ENCODE results near the gene ACAD9.

The ACAD9 gene

GRCh38 chr3:128929364-128929763 lies 49.9 kb downstream of the ACAD9 start:
- Histone ChIP-seq H3K4me2 (ENCODE audit: low read length) (no peak overlapping the region), H2BK5ac (ENCODE audit: low read length) (no peak overlapping the region), H3K4ac (ENCODE audit: low read depth, low read length) (no peak overlapping the region), H3K18ac (ENCODE audit: low read length) (no peak overlapping the region), H3K27me3 (ENCODE audit: insufficient read depth, low read length, poor library complexity) (no peaks in the 10 kb centered on the region), H3K4me1 (ENCODE audit: control insufficient read depth, low read depth, low read length) (no peaks in the 10 kb centered on the region), H3K36me3 (ENCODE audit: control insufficient read depth, insufficient read depth, low read length) (no peaks in the 10 kb centered on the region), H3K27ac (ENCODE audit: low read depth, low read length) (no peak overlapping the region), H2BK15ac (replicated peaks; ENCODE audit: low read depth) (no peak overlapping the region), H3K9ac (ENCODE audit: low read length) (no peak overlapping the region), H4K5ac (ENCODE audit: low read length) (no peak overlapping the region), H3K56ac (ENCODE audit: low read length) (no peak overlapping the region), H3K79me1 (ENCODE audit: low read length) (no peaks in the 10 kb centered on the region), H4K8ac (ENCODE audit: low read depth, low read length) (no peak overlapping the region), H3K23ac (ENCODE audit: low read length) (no peak overlapping the region), H2BK120ac (ENCODE audit: low read depth, low read length) (no peak overlapping the region), H2AK5ac (ENCODE audit: low read length) (no peak overlapping the region), H3K79me2 (ENCODE audit: control insufficient read depth, insufficient read depth, low read length) (no peaks in the 10 kb centered on the region), H3K4me3 (ENCODE audit: low read length) (no peak overlapping the region)
- no peak for DNase-seq
- no CpG with 5 or more reads among the region's 3 CpGs for WGBS (ENCODE audit: extremely low coverage, insufficient coverage, low lambda C conversion rate)

- H3K56ac ChIP-seq (ENCODE audit: low read length): no peak overlapping the region
- no peak overlapping the region for H3K9ac ChIP-seq (ENCODE audit: low read length)
- no peak overlapping the region for H3K23ac ChIP-seq (ENCODE audit: low read length)
- DNase-seq: no peak
- no peak overlapping the region for H3K18ac ChIP-seq (ENCODE audit: low read length)
- no peak overlapping the region for H3K27ac ChIP-seq (ENCODE audit: low read depth, low read length)
- H2BK5ac ChIP-seq (ENCODE audit: low read length): no peak overlapping the region
- H3K4me1 ChIP-seq (ENCODE audit: control insufficient read depth, low read depth, low read length): no peaks in the 10 kb centered on the region
- no peak overlapping the region for H2AK5ac ChIP-seq (ENCODE audit: low read length)
- no peak overlapping the region for H2BK120ac ChIP-seq (ENCODE audit: low read depth, low read length)
- no peak overlapping the region for H3K4me2 ChIP-seq (ENCODE audit: low read length)
- H4K5ac ChIP-seq (ENCODE audit: low read length): no peak overlapping the region
- H3K79me2 ChIP-seq (ENCODE audit: control insufficient read depth, insufficient read depth, low read length): no peaks in the 10 kb centered on the region
- no peaks in the 10 kb centered on the region for H3K79me1 ChIP-seq (ENCODE audit: low read length)
- no peak overlapping the region for H3K4ac ChIP-seq (ENCODE audit: low read depth, low read length)
- no peak overlapping the region for H3K4me3 ChIP-seq (ENCODE audit: low read length)
- no peaks in the 10 kb centered on the region for H3K27me3 ChIP-seq (ENCODE audit: insufficient read depth, low read length, poor library complexity)
- no peak overlapping the region for H4K8ac ChIP-seq (ENCODE audit: low read depth, low read length)
- no peak overlapping the region for H2BK15ac ChIP-seq (replicated peaks; ENCODE audit: low read depth)
- no CpG with 5 or more reads among the region's 10 CpGs for WGBS (ENCODE audit: extremely low coverage, insufficient coverage, low lambda C conversion rate)
- H3K36me3 ChIP-seq (ENCODE audit: control insufficient read depth, insufficient read depth, low read length): no peaks in the 10 kb centered on the region
Measured at GRCh38 chr3:128931046-128931445, 51.6 kb downstream of the ACAD9 start.

GRCh38 chr3:128932516-128933212 lies 53.2 kb downstream of the ACAD9 start:
- Histone ChIP-seq H2BK15ac (replicated peaks; ENCODE audit: low read depth) (no peak overlapping the region), H3K56ac (ENCODE audit: low read length) (no peak overlapping the region), H2BK120ac (ENCODE audit: low read depth, low read length) (no peak overlapping the region), H4K8ac (ENCODE audit: low read depth, low read length) (no peak overlapping the region), H3K4me1 (ENCODE audit: control insufficient read depth, low read depth, low read length) (no peaks in the 10 kb centered on the region), H3K9ac (ENCODE audit: low read length) (no peak overlapping the region), H3K4me3 (ENCODE audit: low read length) (no peak overlapping the region), H2AK5ac (ENCODE audit: low read length) (no peak overlapping the region), H3K27me3 (ENCODE audit: insufficient read depth, low read length, poor library complexity) (no peaks in the 10 kb centered on the region), H3K18ac (ENCODE audit: low read length) (no peak overlapping the region), H3K36me3 (ENCODE audit: control insufficient read depth, insufficient read depth, low read length) (no peaks in the 10 kb centered on the region), H3K79me1 (ENCODE audit: low read length) (no peaks in the 10 kb centered on the region), H2BK5ac (ENCODE audit: low read length) (no peak overlapping the region), H3K79me2 (ENCODE audit: control insufficient read depth, insufficient read depth, low read length) (no peaks in the 10 kb centered on the region), H3K4me2 (ENCODE audit: low read length) (no peak overlapping the region), H3K4ac (ENCODE audit: low read depth, low read length) (no peak overlapping the region), H3K27ac (ENCODE audit: low read depth, low read length) (no peak overlapping the region), H3K23ac (ENCODE audit: low read length) (no peak overlapping the region), H4K5ac (ENCODE audit: low read length) (no peak overlapping the region)
- WGBS (ENCODE audit: extremely low coverage, insufficient coverage, low lambda C conversion rate): no CpG with 5 or more reads among the region's 12 CpGs
- DNase-seq: no peak

GRCh38 chr3:128933213-128933921 lies 53.9 kb downstream of the ACAD9 start:
- Histone ChIP-seq H3K27me3 (ENCODE audit: insufficient read depth, low read length, poor library complexity) (no peaks in the 10 kb centered on the region), H2BK120ac (ENCODE audit: low read depth, low read length) (no peak overlapping the region), H3K18ac (ENCODE audit: low read length) (no peak overlapping the region), H3K4me2 (ENCODE audit: low read length) (no peak overlapping the region), H3K27ac (ENCODE audit: low read depth, low read length) (no peak overlapping the region), H3K4me3 (ENCODE audit: low read length) (no peak overlapping the region), H2BK5ac (ENCODE audit: low read length) (no peak overlapping the region), H2AK5ac (ENCODE audit: low read length) (no peak overlapping the region), H3K36me3 (ENCODE audit: control insufficient read depth, insufficient read depth, low read length) (no peaks in the 10 kb centered on the region), H3K23ac (ENCODE audit: low read length) (no peak overlapping the region), H3K56ac (ENCODE audit: low read length) (no peak overlapping the region), H3K79me1 (ENCODE audit: low read length) (no peaks in the 10 kb centered on the region), H4K8ac (ENCODE audit: low read depth, low read length) (no peak overlapping the region), H3K4me1 (ENCODE audit: control insufficient read depth, low read depth, low read length) (no peaks in the 10 kb centered on the region), H2BK15ac (replicated peaks; ENCODE audit: low read depth) (no peak overlapping the region), H3K9ac (ENCODE audit: low read length) (no peak overlapping the region), H3K4ac (ENCODE audit: low read depth, low read length) (no peak overlapping the region), H4K5ac (ENCODE audit: low read length) (no peak overlapping the region), H3K79me2 (ENCODE audit: control insufficient read depth, insufficient read depth, low read length) (no peaks in the 10 kb centered on the region)
- no CpG with 5 or more reads among the region's 9 CpGs for WGBS (ENCODE audit: extremely low coverage, insufficient coverage, low lambda C conversion rate)
- DNase-seq: no peak

GRCh38 chr3:128933922-128934253 lies 54.5 kb downstream of the ACAD9 start:
- H3K4me2 ChIP-seq (ENCODE audit: low read length): no peak overlapping the region
- H4K8ac ChIP-seq (ENCODE audit: low read depth, low read length): no peak overlapping the region
- no peak overlapping the region for H3K27ac ChIP-seq (ENCODE audit: low read depth, low read length)
- H2BK120ac ChIP-seq (ENCODE audit: low read depth, low read length): no peak overlapping the region
- no peak overlapping the region for H2BK15ac ChIP-seq (replicated peaks; ENCODE audit: low read depth)
- DNase-seq: no peak
- H3K27me3 ChIP-seq (ENCODE audit: insufficient read depth, low read length, poor library complexity): no peaks in the 10 kb centered on the region
- H3K56ac ChIP-seq (ENCODE audit: low read length): no peak overlapping the region
- H3K79me2 ChIP-seq (ENCODE audit: control insufficient read depth, insufficient read depth, low read length): no peaks in the 10 kb centered on the region
- no peak overlapping the region for H3K4ac ChIP-seq (ENCODE audit: low read depth, low read length)
- H4K5ac ChIP-seq (ENCODE audit: low read length): no peak overlapping the region
- no peaks in the 10 kb centered on the region for H3K4me1 ChIP-seq (ENCODE audit: control insufficient read depth, low read depth, low read length)
- no peak overlapping the region for H3K4me3 ChIP-seq (ENCODE audit: low read length)
- H3K18ac ChIP-seq (ENCODE audit: low read length): no peak overlapping the region
- H2AK5ac ChIP-seq (ENCODE audit: low read length): no peak overlapping the region
- no peak overlapping the region for H3K9ac ChIP-seq (ENCODE audit: low read length)
- H3K79me1 ChIP-seq (ENCODE audit: low read length): no peaks in the 10 kb centered on the region
- no CpG with 5 or more reads among the region's 2 CpGs for WGBS (ENCODE audit: extremely low coverage, insufficient coverage, low lambda C conversion rate)
- H2BK5ac ChIP-seq (ENCODE audit: low read length): no peak overlapping the region
- H3K36me3 ChIP-seq (ENCODE audit: control insufficient read depth, insufficient read depth, low read length): no peaks in the 10 kb centered on the region
- no peak overlapping the region for H3K23ac ChIP-seq (ENCODE audit: low read length)

- Histone ChIP-seq H3K36me3 (ENCODE audit: control insufficient read depth, insufficient read depth, low read length) (no peaks in the 10 kb centered on the region), H4K8ac (ENCODE audit: low read depth, low read length) (no peak overlapping the region), H3K23ac (ENCODE audit: low read length) (no peak overlapping the region), H3K79me1 (ENCODE audit: low read length) (no peaks in the 10 kb centered on the region), H3K4ac (ENCODE audit: low read depth, low read length) (no peak overlapping the region), H2BK120ac (ENCODE audit: low read depth, low read length) (no peak overlapping the region), H3K56ac (ENCODE audit: low read length) (no peak overlapping the region), H3K4me3 (ENCODE audit: low read length) (no peak overlapping the region), H3K4me1 (ENCODE audit: control insufficient read depth, low read depth, low read length) (no peaks in the 10 kb centered on the region), H2BK5ac (ENCODE audit: low read length) (no peak overlapping the region), H2BK15ac (replicated peaks; ENCODE audit: low read depth) (no peak overlapping the region), H3K4me2 (ENCODE audit: low read length) (no peak overlapping the region), H3K27ac (ENCODE audit: low read depth, low read length) (no peak overlapping the region), H4K5ac (ENCODE audit: low read length) (no peak overlapping the region), H3K9ac (ENCODE audit: low read length) (no peak overlapping the region), H3K18ac (ENCODE audit: low read length) (no peak overlapping the region), H3K79me2 (ENCODE audit: control insufficient read depth, insufficient read depth, low read length) (no peaks in the 10 kb centered on the region), H2AK5ac (ENCODE audit: low read length) (no peak overlapping the region), H3K27me3 (ENCODE audit: insufficient read depth, low read length, poor library complexity) (no peaks in the 10 kb centered on the region)
- WGBS (ENCODE audit: extremely low coverage, insufficient coverage, low lambda C conversion rate): no CpG with 5 or more reads among the region's 2 CpGs
- DNase-seq: no peak
Measured at GRCh38 chr3:128935922-128936321, 56.5 kb downstream of the ACAD9 start.
